Bronchial epithelial cell (primary cell): Measurements from ENCODE around the gene MIA2. TPM values are rescaled to one million over a fixed set of nuclear protein-coding genes. Genes with fewer than 3 reads are reported as not detected.

ENCODE experiments used
- DNase-seq: peaks from one replicate; pipeline ENCODE4 v3.0.0-alpha.2; 2010; ENCODE audit warnings: low read depth
- FAIRE-seq: peaks from 2 replicates; lab custom pipeline; 2011; peaks lifted over from hg19 to GRCh38; lab: Jason Lieb, UNC
- H3K27me3 ChIP-seq: 2 replicates; pipeline ENCODE4 v1.5.1; 2011; ENCODE audit warnings: low read length; ENCODE audit not compliant: control insufficient read depth, insufficient read depth
- H3K36me3 ChIP-seq: 2 replicates; pipeline ENCODE4 v1.5.1; 2011; ENCODE audit warnings: low read length; ENCODE audit not compliant: control insufficient read depth, insufficient read depth
- H3K4me3 ChIP-seq: 2 replicates; pipeline ENCODE4 v1.5.1; 2011; ENCODE audit warnings: mild to moderate bottlenecking, low read depth, low read length, control low read depth
- total RNA-seq: library from RNA; depleted of rRNA; stranded (reverse); fragments of >200 nt; gene quantifications from 2 replicates; pipeline ENCODE4 v1.2.1, GENCODE V29; 2014
- TF ChIP-seq, protein P1 (sequence below): IDR thresholded peaks from 2 replicates; pipeline ENCODE4 v1.5.1; 2011; ENCODE audit warnings: mild to moderate bottlenecking, moderate library complexity, low read length, control low read depth, inconsistent platforms; ENCODE audit not compliant: insufficient read depth, severe bottlenecking

Gene MIA2
- total RNA-seq, 1 donor from 2014 or later, result 41.9 TPM

DNA sequence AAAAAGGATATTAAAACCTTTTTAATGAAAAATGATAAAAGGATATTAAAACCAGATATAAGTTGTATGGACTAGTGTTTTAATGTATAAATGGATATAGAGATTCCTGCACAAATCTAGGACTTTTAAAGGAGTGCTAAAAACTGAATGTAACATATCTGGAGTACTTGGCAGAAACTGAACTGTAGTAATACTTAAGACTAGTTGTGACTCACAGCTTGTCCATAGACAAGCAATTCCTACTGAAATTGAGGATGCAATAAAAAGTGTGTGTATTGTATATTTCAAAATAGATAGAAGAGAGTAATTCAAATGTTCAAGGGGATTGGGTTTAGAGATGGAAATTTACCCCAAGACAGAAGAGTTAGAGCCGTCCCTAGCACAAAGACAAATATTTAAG is 138.9 kb downstream of the MIA2 start:
- FAIRE-seq, result no peak
- Histone ChIP-seq H3K36me3 (peaks cover 2% of the 10 kb centered on the region), H3K27me3 (no peaks in the 10 kb centered on the region), H3K4me3 (no peak overlapping the region)
- no peak for DNase-seq
- TF ChIP-seq, protein P1, sequence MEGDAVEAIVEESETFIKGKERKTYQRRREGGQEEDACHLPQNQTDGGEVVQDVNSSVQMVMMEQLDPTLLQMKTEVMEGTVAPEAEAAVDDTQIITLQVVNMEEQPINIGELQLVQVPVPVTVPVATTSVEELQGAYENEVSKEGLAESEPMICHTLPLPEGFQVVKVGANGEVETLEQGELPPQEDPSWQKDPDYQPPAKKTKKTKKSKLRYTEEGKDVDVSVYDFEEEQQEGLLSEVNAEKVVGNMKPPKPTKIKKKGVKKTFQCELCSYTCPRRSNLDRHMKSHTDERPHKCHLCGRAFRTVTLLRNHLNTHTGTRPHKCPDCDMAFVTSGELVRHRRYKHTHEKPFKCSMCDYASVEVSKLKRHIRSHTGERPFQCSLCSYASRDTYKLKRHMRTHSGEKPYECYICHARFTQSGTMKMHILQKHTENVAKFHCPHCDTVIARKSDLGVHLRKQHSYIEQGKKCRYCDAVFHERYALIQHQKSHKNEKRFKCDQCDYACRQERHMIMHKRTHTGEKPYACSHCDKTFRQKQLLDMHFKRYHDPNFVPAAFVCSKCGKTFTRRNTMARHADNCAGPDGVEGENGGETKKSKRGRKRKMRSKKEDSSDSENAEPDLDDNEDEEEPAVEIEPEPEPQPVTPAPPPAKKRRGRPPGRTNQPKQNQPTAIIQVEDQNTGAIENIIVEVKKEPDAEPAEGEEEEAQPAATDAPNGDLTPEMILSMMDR, result no peak

DNA sequence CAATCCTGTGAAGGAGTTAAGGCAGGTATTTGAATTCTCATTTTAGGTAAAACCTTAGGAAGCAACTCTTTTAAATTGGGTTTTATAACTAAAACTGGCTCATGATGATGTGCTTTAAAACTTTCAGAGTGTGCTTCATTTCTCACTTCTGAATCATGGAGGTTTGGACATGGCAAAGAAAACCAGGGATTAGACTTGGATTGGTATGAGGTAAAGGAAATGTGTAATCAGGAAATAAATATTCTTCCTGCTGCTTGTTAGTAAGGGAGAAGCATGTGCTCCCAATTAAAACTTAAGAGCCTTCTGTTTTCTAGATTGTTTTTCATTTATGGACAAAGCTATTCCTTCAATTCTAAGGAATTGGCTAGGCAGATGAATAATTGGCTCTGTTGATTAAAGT is 141.1 kb downstream of the MIA2 start:
- DNase-seq, result peak; percentile 67
- Histone ChIP-seq H3K36me3 (peaks cover 2% of the 10 kb centered on the region), H3K27me3 (no peaks in the 10 kb centered on the region), H3K4me3 (no peak overlapping the region)
- TF ChIP-seq, protein P1, result no peak
- no peak for FAIRE-seq

DNA sequence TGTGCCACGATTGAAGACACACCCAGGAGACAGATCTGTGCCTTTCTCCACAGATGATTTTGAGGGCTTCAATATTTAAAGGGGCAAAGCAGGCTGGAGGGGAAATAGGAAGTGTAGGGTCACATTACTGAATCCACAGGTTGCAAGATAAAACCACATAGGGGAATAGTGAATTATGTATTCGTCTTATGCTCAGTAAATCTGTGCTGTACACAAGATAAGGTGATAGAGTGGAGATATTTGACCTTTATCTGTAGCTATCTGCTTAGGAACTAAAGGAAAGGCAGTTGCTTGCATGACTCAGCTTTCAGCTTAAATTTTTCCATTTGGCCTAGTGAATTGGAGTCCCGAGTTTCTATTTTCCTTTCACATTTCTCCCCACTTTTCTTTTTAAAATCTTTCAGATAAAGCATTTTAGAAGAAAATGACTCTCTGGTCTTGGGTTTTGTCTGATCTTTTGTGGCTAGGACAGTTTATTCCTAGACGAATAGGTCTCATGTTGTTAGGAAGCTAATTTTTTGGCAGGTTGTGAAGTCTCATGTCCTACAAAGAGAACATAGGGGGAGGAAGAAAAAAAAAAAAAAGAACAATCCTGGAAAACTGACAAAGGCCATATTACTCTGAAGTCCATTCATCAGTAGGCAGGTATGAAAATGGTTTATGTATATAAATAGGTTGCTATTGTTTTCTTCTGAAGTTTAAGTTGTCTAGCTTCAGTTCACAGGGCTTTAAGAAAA is 143.1 kb downstream of the MIA2 start:
- no peak for FAIRE-seq
- TF ChIP-seq, protein P1, result no peak
- H3K4me3 ChIP-seq, result no peak overlapping the region
- H3K27me3 ChIP-seq, result no peaks in the 10 kb centered on the region
- no peak for DNase-seq
- H3K36me3 ChIP-seq, result no peaks in the 10 kb centered on the region

DNA sequence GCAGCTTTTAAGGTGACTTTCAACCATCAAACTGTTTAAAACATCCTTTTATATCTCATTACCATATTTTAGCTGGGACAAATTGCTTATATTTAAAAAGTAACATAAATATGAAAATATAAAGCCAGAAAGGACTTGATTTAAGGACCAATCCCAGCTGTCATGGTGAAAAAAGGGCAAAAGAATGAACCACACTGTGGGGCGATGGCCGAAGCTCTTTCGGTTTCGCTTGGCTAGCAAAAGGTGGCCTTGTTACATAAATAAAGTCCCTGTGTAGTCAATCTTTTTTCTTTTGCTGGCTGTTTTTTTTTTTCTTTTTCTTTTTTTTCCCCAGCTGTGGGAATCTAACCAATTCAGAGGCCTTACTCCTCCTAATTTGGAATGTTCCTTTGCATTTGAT is 147.7 kb downstream of the MIA2 start:
- Histone ChIP-seq H3K27me3 (no peaks in the 10 kb centered on the region), H3K36me3 (peaks cover 1% of the 10 kb centered on the region), H3K4me3 (no peak overlapping the region)
- DNase-seq (no peak), FAIRE-seq (no peak)
- TF ChIP-seq, protein P1, result no peak

DNA sequence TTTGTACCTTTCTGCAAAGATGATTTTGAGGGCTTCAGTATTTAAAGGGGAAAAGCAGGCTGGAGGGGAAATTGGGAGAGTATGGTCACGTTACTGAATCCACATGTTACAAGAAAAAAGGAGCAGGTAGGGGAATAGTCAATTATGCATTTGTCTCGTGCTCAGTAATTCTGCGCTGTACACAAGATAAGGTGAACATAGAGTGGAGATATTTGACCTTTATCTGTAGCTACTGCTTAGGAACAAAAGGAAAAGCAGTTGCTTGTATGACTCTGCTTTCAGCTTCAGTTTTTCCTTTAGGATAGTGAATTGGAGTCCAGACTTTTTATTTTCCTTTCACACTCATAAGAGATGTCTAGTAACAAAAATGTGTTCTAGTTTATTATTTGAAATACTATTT is 148.7 kb downstream of the MIA2 start:
- no peak for DNase-seq
- no peak for FAIRE-seq
- no peaks in the 10 kb centered on the region for H3K27me3 ChIP-seq
- H3K4me3 ChIP-seq, result no peak overlapping the region
- TF ChIP-seq, protein P1, result no peak
- peaks cover 1% of the 10 kb centered on the region for H3K36me3 ChIP-seq

DNA sequence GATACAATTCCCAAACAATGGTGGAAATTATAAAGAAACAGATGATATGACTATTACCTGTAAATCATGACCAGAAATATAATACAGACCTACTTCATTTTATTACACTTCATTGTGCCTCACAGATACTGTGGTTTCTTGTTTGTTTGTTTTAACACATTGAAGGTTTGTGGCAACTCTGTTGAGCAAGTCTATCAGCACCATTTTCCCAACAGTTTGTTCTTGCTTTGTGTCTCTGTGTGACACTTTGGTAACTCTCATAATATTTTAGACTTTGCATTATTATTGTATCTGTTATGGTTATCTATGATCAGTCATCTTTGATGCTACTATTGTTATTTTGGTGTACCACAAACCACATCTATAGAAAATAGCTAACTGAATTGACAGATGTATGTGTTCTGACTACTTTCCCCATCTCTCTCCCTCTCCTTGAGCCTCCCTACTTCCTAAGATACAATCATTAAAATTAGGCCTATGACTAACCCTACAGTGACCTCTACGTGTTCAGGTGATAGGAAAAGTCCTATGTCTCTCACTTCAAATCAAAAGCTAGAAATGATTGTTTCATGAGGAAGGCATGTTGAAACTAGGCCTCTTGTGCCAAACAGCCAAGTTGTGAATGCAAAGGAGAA is 149.4 kb downstream of the MIA2 start:
- no peak for FAIRE-seq
- DNase-seq, result no peak
- Histone ChIP-seq H3K27me3 (no peaks in the 10 kb centered on the region), H3K4me3 (no peak overlapping the region), H3K36me3 (peaks cover 1% of the 10 kb centered on the region)
- TF ChIP-seq, protein P1, result no peak
